22Rv1 (cell line): ENCODE data around the gene TFDP1.

ENCODE experiments used
- H3K27ac ChIP-seq: fragments of 450-650 bp; 2 replicates; pipeline ENCODE4 v1.5.1; 2017
- CTCF ChIP-seq: fragments of 450-650 bp; IDR thresholded peaks from 2 replicates; pipeline ENCODE4 v1.5.1; 2017; ENCODE audit warnings: mild to moderate bottlenecking
- ZFX ChIP-seq: fragments of 450-650 bp; IDR thresholded peaks from 2 replicates; pipeline ENCODE4 v1.6.1; 2017; ENCODE audit warnings: antibody characterized with exemption, borderline replicate concordance

The TFDP1 gene

GRCh38 chr13:113558461-113558860 lies 26.1 kb upstream of the TFDP1 start:
- no peak overlapping the region for H3K27ac ChIP-seq
- TF ChIP-seq CTCF (no peak), ZFX (no peak)

- TF ChIP-seq CTCF (no peak), ZFX (no peak)
- no peak overlapping the region for H3K27ac ChIP-seq
These were observed 25.5 kb upstream of the TFDP1 start for GRCh38 chr13:113559061-113559460.

- no peak overlapping the region for H3K27ac ChIP-seq
- no peak for TF ChIP-seq CTCF
- no peak for TF ChIP-seq ZFX
These were observed 24.5 kb upstream of the TFDP1 start for GRCh38 chr13:113559901-113560644.

- TF ChIP-seq CTCF (no peak), ZFX (no peak)
- H3K27ac ChIP-seq, result no peak overlapping the region
These were observed 23.7 kb upstream of the TFDP1 start for GRCh38 chr13:113560645-113561416.

- no peak for TF ChIP-seq CTCF
- TF ChIP-seq ZFX, result no peak
These were observed 23.0 kb upstream of the TFDP1 start for GRCh38 chr13:113561417-113562084.

GRCh38 chr13:113562085-113562749 lies 22.3 kb upstream of the TFDP1 start:
- no peak overlapping the region for H3K27ac ChIP-seq
- TF ChIP-seq ZFX (no peak), CTCF (peak; percentile 89)

More at GRCh38 chr13:113561417-113562084, 23.0 kb upstream of the TFDP1 start:
- H3K27ac ChIP-seq, result no peak overlapping the region
